SK-N-SH (cell line): ENCODE data around the gene TRDN. TPM values are rescaled to one million over a fixed set of nuclear protein-coding genes. Genes with fewer than 3 reads are reported as not detected.

ENCODE experiments used
- CTCF ChIA-PET: fragments of 300-600, 350-600 bp; formaldehyde crosslinking; extraction: SDS; loops from one replicate; lab custom pipeline; 2021; lab: Yijun Ruan, JAX
- POLR2A ChIA-PET: fragments of 350-600 bp; sonication (Branson Sonifier 250); formaldehyde crosslinking; extraction: SDS; loops from one replicate; lab custom pipeline; 2020; ENCODE audit warnings: antibody characterized with exemption, inconsistent platforms; lab: Yijun Ruan, JAX
- DNase-seq: peaks from one replicate; pipeline ENCODE4 v3.0.0; 2012
- H2AFZ ChIP-seq: fragments of 200-600 bp; sonication (generic); 2 replicates; pipeline ENCODE4 v1.8.1; 2016; ENCODE audit warnings: antibody characterized with exemption, mild to moderate bottlenecking, low read depth
- H3F3A ChIP-seq: fragments of 200-600 bp; sonication (generic); replicated peaks from 2 replicates; pipeline ENCODE3; 2016; ENCODE audit warnings: antibody characterized with exemption, mild to moderate bottlenecking; ENCODE audit not compliant: insufficient read depth
- H3K27ac ChIP-seq, 2 experiments: fragments of 200-500 bp in 1 of 2; fragments of 200-600 bp in 1 of 2; sonication (Bioruptor generic) in 1 of 2; sonication (generic), shearing (Covaris generic) in 1 of 2; 2 replicates each; pipeline versions ENCODE4 v1.5.1 to v1.6.1; 2014 to 2016; ENCODE audit warnings: low read depth in 2 of 2, inconsistent platforms in 1 of 2, low read length in 1 of 2, mild to moderate bottlenecking in 1 of 2, mixed read lengths in 1 of 2
- H3K27me3 ChIP-seq: fragments of 200-600 bp; sonication (generic), shearing (Covaris generic); 2 replicates; pipeline ENCODE4 v1.6.1; 2016; ENCODE audit warnings: mixed run types; ENCODE audit not compliant: insufficient read depth
- H3K36me3 ChIP-seq, 2 experiments: fragments of 200-500 bp in 1 of 2; fragments of 200-600 bp in 1 of 2; sonication (Bioruptor generic) in 1 of 2; sonication (generic) in 1 of 2; replicated peaks in 1 of 2; 2 replicates each; pipeline versions ENCODE3 to v1.5.1; 2014 to 2016; ENCODE audit warnings: low read length in 1 of 2, mild to moderate bottlenecking in 1 of 2; ENCODE audit not compliant: insufficient read depth in 2 of 2, control insufficient read depth in 1 of 2
- H3K4me1 ChIP-seq, 2 experiments: fragments of 200-500 bp in 1 of 2; fragments of 200-600 bp in 1 of 2; sonication (Bioruptor generic) in 1 of 2; sonication (generic), shearing (Covaris generic) in 1 of 2; 2 replicates each; pipeline versions ENCODE4 v1.5.1 to v1.6.1; 2014 to 2016; ENCODE audit warnings: low read depth in 1 of 2, low read length in 1 of 2, mixed run types in 1 of 2; ENCODE audit not compliant: insufficient read depth in 2 of 2, control insufficient read depth in 1 of 2
- H3K4me2 ChIP-seq: fragments of 200-600 bp; sonication (generic), shearing (Covaris generic); 2 replicates; pipeline ENCODE4 v1.6.1; 2017; ENCODE audit warnings: mixed run types
- H3K4me3 ChIP-seq, 2 experiments: fragments of 200-500 bp in 1 of 2; fragments of 200-600 bp in 1 of 2; sonication (Bioruptor generic) in 1 of 2; sonication (generic), shearing (Covaris generic) in 1 of 2; 2 replicates each; pipeline versions ENCODE4 v1.5.1 to v1.8.1; 2014 to 2016; ENCODE audit warnings: low read depth in 2 of 2, inconsistent platforms in 1 of 2, low read length in 1 of 2, mild to moderate bottlenecking in 1 of 2, mixed read lengths in 1 of 2, moderate library complexity in 1 of 2
- H3K79me2 ChIP-seq: fragments of 200-600 bp; sonication (generic); 2 replicates; pipeline ENCODE4 v1.8.1; 2017; ENCODE audit warnings: mild to moderate bottlenecking; ENCODE audit not compliant: insufficient read depth
- H3K9ac ChIP-seq: fragments of 200-600 bp; sonication (generic); 2 replicates; pipeline ENCODE4 v1.6.1; 2017; ENCODE audit warnings: mixed run types
- H3K9me2 ChIP-seq: fragments of 200-600 bp; sonication (generic); 2 replicates; pipeline ENCODE4 v1.6.1; 2017; ENCODE audit warnings: mixed run types
- H3K9me3 ChIP-seq: fragments of 200-600 bp; sonication (generic); 2 replicates; pipeline ENCODE4 v1.6.1; 2017; ENCODE audit warnings: mixed run types, mild to moderate bottlenecking, moderate library complexity
- H4K20me1 ChIP-seq: fragments of 200-600 bp; sonication (generic); 2 replicates; pipeline ENCODE4 v1.6.1; 2017; ENCODE audit warnings: mild to moderate bottlenecking, mixed run types; ENCODE audit not compliant: insufficient read depth
- ELF1 ChIP-seq: IDR thresholded peaks from 2 replicates; pipeline ENCODE4 v1.4.0; 2012
- EP300 ChIP-seq, 2 experiments: IDR thresholded peaks; 2 replicates each; pipeline versions ENCODE4 v1.4.0 to v1.6.1; 2012; ENCODE audit warnings: borderline replicate concordance in 1 of 2, low read depth in 1 of 2, low read length in 1 of 2
- EZH2phosphoT487 ChIP-seq: fragments of 200-600 bp; sonication (generic); IDR thresholded peaks from 2 replicates; pipeline ENCODE4 v1.6.1; 2017; ENCODE audit warnings: low read depth, mixed run types, mild to moderate bottlenecking, antibody characterized with exemption, moderate library complexity, borderline replicate concordance
- FOSL2 ChIP-seq: IDR thresholded peaks from 2 replicates; pipeline ENCODE4 v1.4.0; 2012; ENCODE audit warnings: low read depth, mild to moderate bottlenecking, moderate library complexity, borderline replicate concordance
- FOXJ3 ChIP-seq: sonication (generic); formaldehyde crosslinking; IDR thresholded peaks from 2 replicates; pipeline ENCODE4 v1.5.1; 2020; ENCODE audit warnings: mild to moderate bottlenecking, missing genetic modification reagents
- FOXM1 ChIP-seq: IDR thresholded peaks from 2 replicates; pipeline ENCODE4 v1.4.0; 2012; ENCODE audit warnings: low read depth, mild to moderate bottlenecking
- GABPA ChIP-seq: IDR thresholded peaks from 2 replicates; pipeline ENCODE4 v1.4.0; 2012; ENCODE audit warnings: low read depth, mild to moderate bottlenecking
- IRF3 ChIP-seq: fragments of 150-350 bp; IDR thresholded peaks from 2 replicates; pipeline ENCODE4 v1.6.1; 2016; ENCODE audit warnings: mild to moderate bottlenecking, low read depth, low read length
- JUND ChIP-seq: IDR thresholded peaks from 2 replicates; pipeline ENCODE4 v1.4.0; 2012
- MEF2A ChIP-seq: IDR thresholded peaks from 2 replicates; pipeline ENCODE4 v1.4.0; 2012; ENCODE audit warnings: low read depth, borderline replicate concordance
- NFIC ChIP-seq: IDR thresholded peaks from 2 replicates; pipeline ENCODE4 v1.4.0; 2012; ENCODE audit warnings: borderline replicate concordance
- RCOR1 ChIP-seq: fragments of 150-350 bp; IDR thresholded peaks from 2 replicates; pipeline ENCODE4 v1.6.1; 2017; ENCODE audit warnings: antibody characterized with exemption, low read length
- RFX5 ChIP-seq: IDR thresholded peaks from 2 replicates; pipeline ENCODE4 v1.6.1; 2012; ENCODE audit warnings: mild to moderate bottlenecking, improper control_type of control experiment, low read length
- RXRA ChIP-seq: IDR thresholded peaks from 2 replicates; pipeline ENCODE4 v1.4.0; 2012; ENCODE audit warnings: low read depth, mild to moderate bottlenecking, borderline replicate concordance
- SMC3 ChIP-seq: IDR thresholded peaks from 2 replicates; pipeline ENCODE4 v1.6.1; 2012; ENCODE audit warnings: low read depth, low read length, improper control_type of control experiment
- TAF1 ChIP-seq: IDR thresholded peaks from 2 replicates; pipeline ENCODE4 v1.6.1; 2012; ENCODE audit warnings: low read depth, mild to moderate bottlenecking, low read length, moderate library complexity, borderline replicate concordance
- TCF12 ChIP-seq: IDR thresholded peaks from 2 replicates; pipeline ENCODE4 v1.4.0; 2012
- TEAD4 ChIP-seq: IDR thresholded peaks from 2 replicates; pipeline ENCODE4 v1.4.0; 2012; ENCODE audit warnings: mild to moderate bottlenecking, borderline replicate concordance; ENCODE audit not compliant: insufficient read depth
- WGBS: methylation state at CpG from one replicate; pipeline ENCODE4 v1.1.6; 2017; ENCODE audit warnings: low lambda C conversion rate; 5-methylcytosine and 5-hydroxymethylcytosine counted together
- polyA plus RNA-seq, 3 experiments: library from polyadenylated mRNA; depleted of rRNA; stranded (reverse); fragments of >200 nt; gene quantifications; 2 replicates each; pipeline ENCODE4 v1.2.3, GENCODE V29; 2012
- TF ChIP-seq, protein P1 (sequence below): IDR thresholded peaks from 2 replicates; pipeline ENCODE4 v1.4.0; 2012; ENCODE audit warnings: low read depth, borderline replicate concordance

TRDN gene
- polyA plus RNA-seq, 1 of the 3 experiments (the other 2 are of a cell fraction), result not detected

GRCh38 chr6:123210645-123211044, 426.1 kb downstream of the TRDN start:
- Histone ChIP-seq H2AFZ (no peak overlapping the region), H3K4me3 (no peak overlapping the region), H3K4me2 (no peak overlapping the region), H3K79me2 (no peaks in the 10 kb centered on the region), H3K9ac (no peak overlapping the region), H3K9me2 (0 out of 2 replicates have a peak, but pooled peaks cover 2% of the 10 kb centered on the region), H3K9me3 (no peaks in the 10 kb centered on the region; the same call in 1 of the 2 replicates), H3K27ac (no peak overlapping the region), H3K4me1 (peaks cover 0 to 20% of the 10 kb centered on the region in 2 experiments; a peak in 1 of 4 replicates), H4K20me1 (no peaks in the 10 kb centered on the region), H3K36me3 (no peaks in the 10 kb centered on the region), H3F3A (no peaks in the 10 kb centered on the region), H3K27me3 (no peaks in the 10 kb centered on the region)
- CTCF ChIA-PET, result no interaction called here
- no peak for DNase-seq
- 22% methylated on average over 2 of the region's 2 CpGs for WGBS
- TF ChIP-seq NFIC, result no peak
- no peak for TF ChIP-seq RCOR1
- POLR2A ChIA-PET, result no interaction called here

DNA sequence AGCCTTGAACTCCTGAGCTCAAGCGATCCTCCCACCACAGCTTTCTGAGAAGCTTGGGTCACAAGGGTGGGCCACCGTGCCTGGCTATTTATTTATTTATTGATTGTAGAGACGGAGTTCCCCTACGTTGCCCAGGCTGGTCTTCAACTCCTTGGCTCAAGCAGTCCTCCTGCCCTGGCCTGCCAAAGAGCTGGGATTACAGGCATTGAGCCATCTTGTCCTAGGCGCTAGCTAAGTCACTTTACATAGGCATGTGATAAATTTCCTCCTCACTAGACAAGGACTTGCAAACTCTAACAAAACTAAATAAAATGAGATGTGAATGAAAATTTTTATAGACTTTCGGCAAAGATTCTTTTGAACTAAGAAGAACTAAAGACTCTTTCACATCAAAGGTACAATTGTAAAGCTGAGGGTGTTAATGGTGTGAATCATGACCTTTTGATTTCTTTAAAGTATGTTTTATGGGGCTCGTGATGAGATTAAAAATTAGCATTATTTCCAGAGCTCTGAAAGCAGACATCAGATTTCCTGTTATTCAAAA, 428.7 kb downstream of the TRDN start:
- Histone ChIP-seq H3K9me2 (0 out of 2 replicates have a peak, but pooled peaks cover 2% of the 10 kb centered on the region), H3K27ac (no peak overlapping the region), H3K4me2 (no peak overlapping the region), H3K79me2 (no peaks in the 10 kb centered on the region), H3K4me3 (no peak overlapping the region), H3K36me3 (no peaks in the 10 kb centered on the region), H3K9me3 (no peaks in the 10 kb centered on the region; the same call in 1 of the 2 replicates), H3F3A (no peaks in the 10 kb centered on the region), H3K9ac (no peak overlapping the region), H2AFZ (no peak overlapping the region), H4K20me1 (no peaks in the 10 kb centered on the region), H3K4me1 (peaks cover 0 to 6% of the 10 kb centered on the region in 2 experiments; a peak in 1 of 4 replicates), H3K27me3 (no peaks in the 10 kb centered on the region)
- WGBS, result 22% methylated on average over 7 of the region's 7 CpGs
- ChIA-PET CTCF (interaction anchor here (1.2 kb wide), 1 partner anchor 18 kb away, joined by 3 read pairs; no protein-coding TSS in a partner anchor), POLR2A (no interaction called here)
- TF ChIP-seq ELF1 (no peak), FOXM1 (no peak), SMC3 (no peak), GABPA (no peak), TCF12 (no peak), EP300 (IDR thresholded peaks at IDR 0.05; ENCODE audit: borderline replicate concordance in 1 of 2, low read depth in 1 of 2, low read length in 1 of 2) (no peak), JUND (no peak)
- DNase-seq, result no peak

GRCh38 chr6:123203928-123204327, 432.8 kb downstream of the TRDN start:
- H3K79me2 ChIP-seq, result no peaks in the 10 kb centered on the region
- ChIA-PET POLR2A (no interaction called here), CTCF (no interaction called here)
- H3K9me2 ChIP-seq, result 0 out of 2 replicates have a peak, but pooled peaks cover 2% of the 10 kb centered on the region
- no peak overlapping the region for H3K4me3 ChIP-seq
- H3K9ac ChIP-seq, result no peak overlapping the region
- WGBS, result 16% methylated on average over 1 of the region's 1 CpG
- no peak for DNase-seq
- no peaks in the 10 kb centered on the region for H3F3A ChIP-seq
- H3K36me3 ChIP-seq, result no peaks in the 10 kb centered on the region
- H3K27ac ChIP-seq, result no peak overlapping the region
- H4K20me1 ChIP-seq, result no peaks in the 10 kb centered on the region
- H3K27me3 ChIP-seq, result no peaks in the 10 kb centered on the region
- H3K4me2 ChIP-seq, result no peak overlapping the region
- H2AFZ ChIP-seq, result no peak overlapping the region
- H3K9me3 ChIP-seq, result no peaks in the 10 kb centered on the region
- H3K4me1 ChIP-seq, result peaks cover 0 to 6% of the 10 kb centered on the region in 2 experiments; a peak in 1 of 4 replicates
- TF ChIP-seq RXRA (no peak), EZH2phosphoT487 (no peak), TEAD4 (no peak), FOXJ3 (CRISPR knock-in tag) (no peak), FOSL2 (no peak), TCF12 (no peak), IRF3 (no peak), TAF1 (no peak), RFX5 (no peak), RCOR1 (no peak), MEF2A (no peak)
- TF ChIP-seq, protein P1, sequence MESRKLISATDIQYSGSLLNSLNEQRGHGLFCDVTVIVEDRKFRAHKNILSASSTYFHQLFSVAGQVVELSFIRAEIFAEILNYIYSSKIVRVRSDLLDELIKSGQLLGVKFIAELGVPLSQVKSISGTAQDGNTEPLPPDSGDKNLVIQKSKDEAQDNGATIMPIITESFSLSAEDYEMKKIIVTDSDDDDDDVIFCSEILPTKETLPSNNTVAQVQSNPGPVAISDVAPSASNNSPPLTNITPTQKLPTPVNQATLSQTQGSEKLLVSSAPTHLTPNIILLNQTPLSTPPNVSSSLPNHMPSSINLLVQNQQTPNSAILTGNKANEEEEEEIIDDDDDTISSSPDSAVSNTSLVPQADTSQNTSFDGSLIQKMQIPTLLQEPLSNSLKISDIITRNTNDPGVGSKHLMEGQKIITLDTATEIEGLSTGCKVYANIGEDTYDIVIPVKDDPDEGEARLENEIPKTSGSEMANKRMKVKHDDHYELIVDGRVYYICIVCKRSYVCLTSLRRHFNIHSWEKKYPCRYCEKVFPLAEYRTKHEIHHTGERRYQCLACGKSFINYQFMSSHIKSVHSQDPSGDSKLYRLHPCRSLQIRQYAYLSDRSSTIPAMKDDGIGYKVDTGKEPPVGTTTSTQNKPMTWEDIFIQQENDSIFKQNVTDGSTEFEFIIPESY, result no peak
